ENCODE measurements around the gene RAB8B. TPM values are rescaled to one million over a fixed set of nuclear protein-coding genes. Genes with fewer than 3 reads are reported as not detected.
"Not testable (repeated sequence)": the region's sequence is repeated elsewhere in the genome, so short reads cannot be mapped to it uniquely, and the experiment has no call there.

The RAB8B gene
- total RNA-seq, 3 donors from 2014 or later, result 127 to 166 (median 152) TPM

DNA sequence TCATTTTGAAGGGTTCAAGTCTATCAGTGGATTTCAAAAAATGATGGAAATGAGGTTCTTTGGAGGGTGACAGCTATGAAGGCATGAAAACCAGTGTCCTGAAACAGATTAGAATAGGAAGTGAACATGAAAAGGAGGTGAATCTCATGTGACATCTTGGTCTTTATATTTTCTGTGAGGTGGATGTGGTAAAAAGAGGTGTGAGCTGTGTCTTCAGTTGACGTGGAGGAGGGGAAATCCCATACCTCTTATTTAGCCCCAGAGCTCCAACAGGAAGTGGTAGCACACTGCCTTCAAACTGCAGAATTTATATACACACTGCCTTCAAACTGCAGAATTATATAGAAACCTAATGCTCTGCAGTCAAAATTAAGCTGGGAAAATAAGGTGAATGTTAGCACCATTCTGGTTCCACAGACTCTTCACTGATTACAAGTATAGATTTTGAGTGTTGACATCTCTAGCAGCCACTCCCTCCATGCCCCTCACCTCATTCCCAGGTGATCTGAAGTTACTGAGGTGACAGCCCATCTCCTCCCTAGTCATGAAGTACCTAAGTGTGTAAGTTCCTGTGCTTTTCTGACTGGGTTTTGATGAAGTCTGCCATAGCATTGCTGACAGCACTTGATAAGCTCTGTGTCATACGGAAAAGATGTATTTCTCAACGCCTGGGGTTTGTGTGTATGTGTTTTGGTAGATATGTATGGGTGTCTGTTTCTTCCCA lies 2.7 kb downstream of the RAB8B start:
- H3K36me3 Mint-ChIP-seq (ENCODE audit: insufficient read depth), result peaks cover 19% of the 10 kb centered on the region
- H3K27me3 Mint-ChIP-seq (ENCODE audit: low read depth), result no peaks in the 10 kb centered on the region
- H3K4me3 Mint-ChIP-seq, result peak overlapping the region; percentile 98
- ATAC-seq (peak; percentile 59 to 60), DNase-seq (peak; percentile 25)
- no peaks in the 10 kb centered on the region for H3K9me3 Mint-ChIP-seq
- H3K4me1 Mint-ChIP-seq (ENCODE audit: low read depth), result peaks cover 66% of the 10 kb centered on the region

DNA sequence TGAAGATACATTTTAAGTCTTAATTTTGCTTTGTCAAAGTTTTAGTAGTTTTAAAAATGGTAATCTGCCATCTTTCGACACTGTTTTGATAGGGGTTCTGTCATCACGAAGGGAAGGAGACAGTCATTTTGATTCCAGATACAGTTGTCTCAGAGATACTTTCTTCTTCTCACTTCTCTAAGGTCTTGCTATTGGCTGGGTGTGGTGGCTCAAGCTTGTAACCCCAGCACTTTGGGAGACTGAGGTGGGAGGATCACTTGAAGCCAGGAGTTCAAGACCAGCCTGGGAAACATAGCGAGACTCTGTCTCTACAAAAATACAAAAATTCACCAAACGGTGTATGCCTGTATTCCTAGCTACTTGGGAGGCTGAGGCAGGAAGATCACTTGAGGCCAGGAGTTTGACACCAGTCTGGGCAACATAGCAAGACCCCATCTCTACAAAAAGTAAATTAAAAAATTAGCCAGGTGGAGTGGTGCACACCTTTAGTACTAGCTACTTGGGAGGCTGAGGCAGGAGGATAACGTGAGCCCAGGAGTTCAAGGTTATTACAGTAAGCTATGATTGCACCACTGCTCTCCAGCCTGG lies 3.3 kb downstream of the RAB8B start:
- ATAC-seq (peak; percentile 39 to 41), DNase-seq (no peak)
- Mint-ChIP-seq H3K36me3 (ENCODE audit: insufficient read depth) (peaks cover 22% of the 10 kb centered on the region), H3K9me3 (no peaks in the 10 kb centered on the region), H3K27me3 (ENCODE audit: low read depth) (no peaks in the 10 kb centered on the region), H3K4me1 (ENCODE audit: low read depth) (peaks cover 72% of the 10 kb centered on the region), H3K4me3 (peak overlapping the region; percentile 98)

DNA sequence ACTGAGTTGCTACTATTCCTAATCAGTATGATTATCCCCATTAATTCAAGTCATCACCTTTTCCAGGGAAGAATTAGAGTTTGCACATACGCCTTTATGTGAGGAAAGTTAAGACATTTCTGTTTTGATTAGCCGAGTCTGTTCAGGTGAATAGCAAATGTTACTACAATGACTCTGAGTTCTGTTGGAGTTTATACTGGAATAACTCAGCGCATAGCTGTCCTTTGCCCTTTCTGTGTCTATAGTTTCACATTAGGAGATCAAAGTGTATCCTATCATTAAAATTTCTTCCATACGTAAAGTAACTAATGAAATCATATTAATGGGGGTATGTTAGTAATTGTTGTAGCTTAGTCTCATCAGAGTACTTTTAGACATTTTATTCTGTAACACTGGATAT lies 4.9 kb downstream of the RAB8B start:
- Mint-ChIP-seq H3K9me3 (no peaks in the 10 kb centered on the region), H3K4me1 (ENCODE audit: low read depth) (peaks cover 74% of the 10 kb centered on the region), H3K36me3 (ENCODE audit: insufficient read depth) (peaks cover 26% of the 10 kb centered on the region), H3K4me3 (peak overlapping the region; percentile 98), H3K27me3 (ENCODE audit: low read depth) (no peaks in the 10 kb centered on the region)
- ATAC-seq (no peak), DNase-seq (no peak)

DNA sequence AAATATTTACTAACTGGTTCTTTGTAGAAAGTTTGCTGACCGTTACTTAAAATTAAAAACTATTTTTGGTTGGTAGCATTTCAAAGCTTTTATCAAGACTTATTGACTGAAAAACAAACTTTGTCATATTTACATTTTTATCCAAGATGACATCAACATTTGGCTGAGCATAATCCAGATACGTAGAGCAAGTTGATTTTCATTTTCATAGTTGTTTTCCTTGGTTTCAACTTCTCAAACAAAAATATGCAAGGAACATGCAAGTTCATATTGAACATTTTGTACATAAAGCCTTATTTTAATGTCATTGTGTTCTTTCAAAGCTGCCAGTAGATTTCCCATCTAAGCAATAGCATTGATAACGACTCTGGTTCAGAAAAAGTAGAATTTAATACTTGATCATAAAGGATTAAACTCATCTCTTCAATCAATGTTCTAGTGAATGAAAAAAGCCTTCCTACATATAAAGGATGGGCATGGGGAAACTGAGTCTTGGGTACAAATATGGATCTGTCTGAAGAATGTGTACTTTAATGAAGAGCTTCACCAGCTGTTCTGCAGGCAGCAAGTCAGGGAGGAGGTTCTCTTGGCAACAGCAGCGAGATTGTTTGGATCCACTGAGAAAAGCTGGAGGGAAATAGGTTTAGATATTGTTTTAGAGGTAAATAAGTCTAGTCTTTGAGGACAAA lies 5.6 kb downstream of the RAB8B start:
- Mint-ChIP-seq H3K9me3 (no peaks in the 10 kb centered on the region), H3K36me3 (ENCODE audit: insufficient read depth) (peaks cover 26% of the 10 kb centered on the region), H3K4me1 (ENCODE audit: low read depth) (peaks cover 81% of the 10 kb centered on the region), H3K27me3 (ENCODE audit: low read depth) (no peaks in the 10 kb centered on the region), H3K4me3 (peak overlapping the region; percentile 98)
- no peak for DNase-seq
- ATAC-seq, result no peak

DNA sequence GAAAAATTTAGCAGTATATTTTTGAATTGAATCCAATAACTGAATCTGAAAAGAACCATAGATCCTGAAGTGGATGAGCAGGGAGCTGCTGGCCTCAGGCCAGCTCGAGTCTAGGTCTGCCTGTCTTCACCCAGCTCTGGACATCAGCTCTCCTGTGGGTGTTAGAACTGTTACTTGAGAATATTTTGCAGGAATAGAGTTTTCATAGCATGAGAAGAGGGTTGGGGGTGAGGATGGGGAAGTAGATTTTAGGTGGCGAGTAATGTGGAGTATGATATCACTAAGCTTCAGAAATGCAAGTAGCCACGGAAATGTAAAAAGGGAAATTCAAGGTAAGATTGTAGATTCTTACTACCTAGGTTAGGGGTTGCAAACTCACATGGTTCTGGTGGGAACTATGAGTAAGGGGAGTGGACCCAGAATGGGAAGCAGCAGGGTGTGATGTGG lies 6.2 kb downstream of the RAB8B start:
- Mint-ChIP-seq H3K4me3 (peak overlapping the region; percentile 98), H3K4me1 (ENCODE audit: low read depth) (peaks cover 86% of the 10 kb centered on the region), H3K36me3 (ENCODE audit: insufficient read depth) (peaks cover 26% of the 10 kb centered on the region), H3K27me3 (ENCODE audit: low read depth) (no peaks in the 10 kb centered on the region), H3K9me3 (no peaks in the 10 kb centered on the region)
- no peak for DNase-seq
- no peak for ATAC-seq

DNA sequence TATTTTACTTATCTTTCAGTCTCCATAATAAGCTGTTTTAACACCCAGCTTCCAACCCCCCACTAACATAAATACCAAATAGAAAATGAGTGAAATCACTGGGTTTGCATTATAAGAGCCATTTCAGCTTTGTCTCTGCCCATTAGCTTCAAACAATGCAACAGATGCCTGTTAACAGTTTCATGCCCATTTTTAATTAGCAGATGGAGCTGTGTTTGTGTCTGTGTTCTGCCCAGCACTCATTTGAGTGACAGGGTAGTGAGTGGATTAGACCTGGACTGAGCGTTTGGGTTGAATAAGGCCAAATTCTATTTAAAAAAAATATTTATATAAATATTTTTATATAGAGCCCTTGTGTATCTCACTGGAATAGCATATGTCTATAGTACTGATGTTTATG lies 7.4 kb downstream of the RAB8B start:
- no peak for DNase-seq
- Mint-ChIP-seq H3K4me1 (ENCODE audit: low read depth) (peaks cover 92% of the 10 kb centered on the region), H3K27me3 (ENCODE audit: low read depth) (no peaks in the 10 kb centered on the region), H3K36me3 (ENCODE audit: insufficient read depth) (peaks cover 28% of the 10 kb centered on the region), H3K9me3 (no peaks in the 10 kb centered on the region), H3K4me3 (peak overlapping the region; percentile 6)
- no peak for ATAC-seq

DNA sequence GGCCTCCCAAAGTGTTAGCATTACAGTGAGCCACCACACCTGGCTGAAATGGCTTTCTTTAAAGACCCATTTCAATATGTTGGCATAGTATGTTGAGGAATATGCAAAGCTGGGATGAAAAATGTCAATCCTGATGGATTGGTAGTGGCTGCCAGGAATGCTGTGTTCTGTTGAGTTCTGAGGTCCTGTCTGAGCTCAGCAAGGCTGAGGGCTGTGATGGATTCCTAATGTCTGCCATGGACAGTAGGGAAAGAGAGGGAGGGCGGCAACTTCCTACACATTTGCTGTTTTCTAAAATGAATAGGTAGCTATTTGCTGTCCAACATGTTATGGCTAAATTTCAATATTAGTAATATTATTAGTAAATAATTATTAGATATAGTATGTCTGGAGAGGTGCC lies 8.2 kb downstream of the RAB8B start:
- peaks cover 33% of the 10 kb centered on the region for H3K36me3 Mint-ChIP-seq (ENCODE audit: insufficient read depth)
- peaks cover 90% of the 10 kb centered on the region for H3K4me1 Mint-ChIP-seq (ENCODE audit: low read depth)
- DNase-seq (no peak), ATAC-seq (no peak)
- no peaks in the 10 kb centered on the region for H3K27me3 Mint-ChIP-seq (ENCODE audit: low read depth)
- H3K9me3 Mint-ChIP-seq, result no peaks in the 10 kb centered on the region
- peak overlapping the region; percentile 42 for H3K4me3 Mint-ChIP-seq

DNA sequence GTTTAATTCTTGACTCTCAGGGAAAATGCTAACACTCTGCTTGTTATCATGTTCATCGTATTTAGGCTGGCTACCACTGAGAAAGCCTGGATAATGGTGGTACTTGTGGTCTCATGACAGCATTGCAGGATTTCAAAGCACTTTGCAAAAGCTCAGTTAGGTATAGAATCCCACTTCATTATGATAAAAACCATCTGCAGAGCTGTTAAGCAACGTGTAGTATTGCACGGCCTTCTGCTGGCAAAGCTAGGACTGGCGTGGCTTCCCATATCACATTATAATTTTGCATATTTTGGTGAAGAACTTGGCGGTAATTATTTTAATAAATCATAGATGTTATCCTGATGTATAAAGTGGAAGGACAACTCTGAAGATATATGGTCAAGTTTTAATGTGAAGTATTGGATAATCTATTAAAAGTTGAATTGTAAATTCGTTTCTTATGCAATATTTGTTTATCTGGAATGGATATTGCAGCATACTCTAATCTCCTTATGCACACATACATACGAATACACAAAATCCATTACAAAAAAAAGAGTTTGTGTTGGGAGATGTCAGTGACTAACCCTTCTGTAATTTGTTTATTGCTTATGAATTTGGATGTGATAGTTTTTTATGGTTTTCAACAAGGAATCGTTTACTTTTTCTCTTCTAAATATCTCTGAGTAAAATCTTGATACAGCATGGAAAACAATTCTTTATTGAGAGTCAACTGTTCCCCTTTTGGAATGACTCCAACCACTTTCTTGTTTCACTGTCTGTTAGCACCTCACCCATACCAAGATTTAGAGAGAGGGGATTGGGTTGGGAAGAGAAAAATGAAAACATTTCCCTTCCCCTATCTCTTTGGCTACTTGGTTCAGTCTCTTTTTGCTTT lies 9.2 kb downstream of the RAB8B start:
- DNase-seq (no peak), ATAC-seq (peak; percentile 14 to 15)
- H3K27me3 Mint-ChIP-seq (ENCODE audit: low read depth), result no peaks in the 10 kb centered on the region
- peaks cover 93% of the 10 kb centered on the region for H3K4me1 Mint-ChIP-seq (ENCODE audit: low read depth)
- no peak overlapping the region for H3K4me3 Mint-ChIP-seq
- peaks cover 34% of the 10 kb centered on the region for H3K36me3 Mint-ChIP-seq (ENCODE audit: insufficient read depth)
- no peaks in the 10 kb centered on the region for H3K9me3 Mint-ChIP-seq

DNA sequence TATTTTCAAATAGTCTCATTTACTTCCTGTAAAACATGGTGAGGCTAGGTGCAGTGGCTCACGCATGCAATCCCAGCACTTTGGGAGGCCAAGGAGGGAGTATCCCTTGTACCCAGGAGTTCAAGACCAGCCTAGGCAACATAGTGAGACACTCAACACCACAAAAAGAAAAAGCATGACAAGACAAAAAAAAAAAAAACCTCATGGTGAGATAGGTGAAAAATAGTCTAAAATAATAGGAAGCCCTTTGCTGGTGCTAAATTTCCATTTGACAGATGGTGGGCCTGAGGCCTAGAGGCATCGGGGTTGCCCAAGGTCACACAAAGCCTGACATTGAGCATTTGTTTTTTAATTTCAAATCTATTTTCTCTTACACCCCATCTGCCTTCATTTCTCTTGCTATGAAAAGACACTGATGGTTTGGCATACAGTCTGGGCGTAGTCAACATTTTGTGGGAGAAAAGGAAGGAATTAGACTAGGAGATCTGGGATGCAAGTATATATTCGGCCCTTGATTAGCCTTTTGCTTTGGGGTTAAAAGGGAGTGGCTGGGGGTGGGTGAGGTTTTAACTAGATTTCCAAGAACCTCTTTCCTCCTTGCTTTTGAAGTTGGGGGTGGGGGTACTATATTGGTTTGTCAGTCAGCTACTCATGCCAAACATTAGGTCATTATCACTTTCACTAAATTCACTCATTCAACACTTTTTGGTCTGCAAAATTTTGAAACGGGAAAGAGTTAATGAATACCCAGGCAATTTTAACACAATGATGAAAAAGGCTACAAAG lies 11.3 kb downstream of the RAB8B start:
- Mint-ChIP-seq H3K27me3 (ENCODE audit: low read depth) (no peaks in the 10 kb centered on the region), H3K4me3 (no peak overlapping the region), H3K36me3 (ENCODE audit: insufficient read depth) (peaks cover 31% of the 10 kb centered on the region), H3K9me3 (no peaks in the 10 kb centered on the region), H3K4me1 (ENCODE audit: low read depth) (peaks cover 93% of the 10 kb centered on the region)
- DNase-seq (no peak), ATAC-seq (no peak)

DNA sequence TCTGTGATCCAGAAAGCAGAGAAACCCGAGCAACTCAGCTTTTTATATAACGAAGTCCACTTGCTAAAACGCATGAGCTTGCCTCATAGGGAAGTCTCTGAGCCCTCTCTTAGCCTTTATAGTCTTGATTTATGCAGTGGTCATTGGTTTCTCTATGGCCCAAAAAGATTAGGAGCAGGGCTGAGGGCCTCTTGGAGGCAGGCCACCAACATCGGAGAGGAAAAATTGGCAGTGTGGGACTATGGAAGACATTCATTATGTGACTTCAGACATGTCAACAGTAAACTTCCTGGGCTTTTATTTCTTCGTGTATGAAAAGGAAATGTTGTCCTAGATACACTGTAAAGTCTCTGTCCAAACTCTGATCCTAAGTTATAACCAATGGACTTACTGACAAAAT lies 13.5 kb downstream of the RAB8B start:
- H3K27me3 Mint-ChIP-seq (ENCODE audit: low read depth), result no peaks in the 10 kb centered on the region
- H3K4me1 Mint-ChIP-seq (ENCODE audit: low read depth), result peaks cover 96% of the 10 kb centered on the region
- peak overlapping the region; percentile 46 for H3K4me3 Mint-ChIP-seq
- ATAC-seq, result no peak
- peaks cover 39% of the 10 kb centered on the region for H3K36me3 Mint-ChIP-seq (ENCODE audit: insufficient read depth)
- DNase-seq, result no peak
- no peaks in the 10 kb centered on the region for H3K9me3 Mint-ChIP-seq

DNA sequence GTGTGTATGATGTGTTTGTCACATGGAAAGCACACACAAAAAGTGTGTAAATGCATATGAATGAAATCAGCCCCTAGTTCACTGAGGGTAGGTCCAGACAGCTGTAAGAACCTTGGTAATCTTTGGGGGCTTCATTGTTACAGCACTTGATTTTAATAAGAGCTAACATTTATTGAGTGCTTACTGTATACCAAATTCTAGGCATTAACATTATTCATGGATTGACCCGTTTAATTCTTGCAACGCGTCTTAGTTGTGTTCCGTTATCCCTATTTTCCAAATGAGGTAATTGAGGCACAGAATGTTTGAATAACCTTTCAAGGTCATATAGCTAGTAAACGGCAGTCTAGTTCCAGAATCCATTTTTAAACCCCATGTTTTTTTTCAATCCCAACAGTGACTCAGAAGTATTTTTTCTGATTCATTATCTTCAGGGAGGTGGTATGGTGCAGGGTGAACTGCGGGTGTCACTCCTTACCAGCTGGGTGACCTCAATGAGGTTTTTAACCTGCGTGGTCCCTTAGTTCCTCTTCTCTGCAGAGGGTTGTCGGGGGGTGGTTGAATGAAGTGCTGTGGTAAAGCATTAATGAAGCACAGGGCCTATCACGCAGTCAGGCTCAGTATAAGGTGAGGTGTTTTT lies 14.2 kb downstream of the RAB8B start:
- Mint-ChIP-seq H3K27me3 (ENCODE audit: low read depth) (no peaks in the 10 kb centered on the region), H3K36me3 (ENCODE audit: insufficient read depth) (peaks cover 40% of the 10 kb centered on the region), H3K9me3 (no peaks in the 10 kb centered on the region), H3K4me1 (ENCODE audit: low read depth) (peaks cover 96% of the 10 kb centered on the region), H3K4me3 (peak overlapping the region; percentile 40)
- peak; percentile 31 for DNase-seq
- ATAC-seq, result peak; percentile 95 to 98

DNA sequence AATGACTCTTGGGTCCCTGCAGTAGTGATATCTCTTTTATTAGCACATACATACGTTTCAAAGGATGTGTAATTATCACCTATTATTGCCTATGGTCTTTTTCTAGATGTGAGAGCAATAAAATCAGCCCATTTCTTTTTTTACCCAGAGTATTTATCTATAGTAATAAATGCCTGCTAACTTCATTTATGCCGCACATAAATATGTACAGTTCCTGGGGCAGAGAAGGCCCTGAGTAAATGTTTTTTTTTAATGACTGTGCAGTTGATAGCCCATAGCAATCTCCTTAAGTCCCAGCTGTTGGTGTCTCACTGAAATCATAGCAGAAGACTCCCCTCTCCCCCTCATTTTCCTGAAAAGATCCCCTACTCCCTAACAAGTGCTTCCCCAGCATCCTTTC lies 16.7 kb downstream of the RAB8B start:
- DNase-seq (no peak), ATAC-seq (no peak)
- H3K36me3 Mint-ChIP-seq (ENCODE audit: insufficient read depth), result peaks cover 37% of the 10 kb centered on the region
- no peak overlapping the region for H3K4me3 Mint-ChIP-seq
- no peaks in the 10 kb centered on the region for H3K27me3 Mint-ChIP-seq (ENCODE audit: low read depth)
- H3K9me3 Mint-ChIP-seq, result no peaks in the 10 kb centered on the region
- H3K4me1 Mint-ChIP-seq (ENCODE audit: low read depth), result peaks cover 92% of the 10 kb centered on the region

DNA sequence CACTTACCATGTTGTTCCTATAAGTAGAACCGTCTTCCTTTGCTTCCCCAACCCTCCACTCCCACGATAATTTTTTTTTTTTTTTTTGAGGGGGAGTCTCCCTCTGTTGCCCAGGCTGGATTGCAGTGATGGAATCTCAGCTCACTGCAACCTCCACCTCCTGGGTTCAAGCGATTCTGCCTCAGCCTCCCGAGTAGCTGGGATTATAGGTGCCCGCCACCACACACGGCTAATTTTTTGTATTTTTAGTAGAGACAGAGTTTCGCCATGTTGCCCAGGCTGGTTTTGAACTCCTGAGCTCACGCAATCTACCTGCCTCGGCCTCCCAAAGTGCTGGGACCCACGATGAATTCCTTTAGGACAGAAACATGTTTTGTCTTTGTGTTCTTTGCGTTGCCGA lies 19.4 kb downstream of the RAB8B start:
- H3K27me3 Mint-ChIP-seq (ENCODE audit: low read depth); DNase-seq; ATAC-seq; H3K4me3 Mint-ChIP-seq; H3K9me3 Mint-ChIP-seq: not testable (repeated sequence)
- Mint-ChIP-seq H3K36me3 (ENCODE audit: insufficient read depth) (peaks cover 34% of the 10 kb centered on the region), H3K4me1 (ENCODE audit: low read depth) (peaks cover 95% of the 10 kb centered on the region)
